ENCODE data around the gene OBSCN. TPM values are rescaled to one million over a fixed set of nuclear protein-coding genes. Genes with fewer than 3 reads are reported as not detected.
"Not testable (repeated sequence)": the region's sequence is repeated elsewhere in the genome, so short reads cannot be mapped to it uniquely, and the experiment has no call there.

OBSCN gene
- total RNA-seq, 1 donor from 2014 or later = 16.9 TPM

GRCh38 chr1:228267962-228268880 is 60.4 kb downstream of the OBSCN start:
- Mint-ChIP-seq H3K4me1 (ENCODE audit: unreplicated experiment) (peaks cover 7% of the 10 kb centered on the region), H3K4me3 (ENCODE audit: unreplicated experiment) (no peak overlapping the region), H3K9me3 (ENCODE audit: unreplicated experiment) (no peaks in the 10 kb centered on the region), H3K27me3 (ENCODE audit: unreplicated experiment) (peaks cover 19% of the 10 kb centered on the region), H3K36me3 (ENCODE audit: low read depth, unreplicated experiment) (peaks cover 5% of the 10 kb centered on the region), H3K27ac (ENCODE audit: unreplicated experiment) (no peak overlapping the region)
- TF ChIP-seq CTCF (IDR thresholded peaks at IDR 0.05; ENCODE audit: unreplicated experiment) = no peak
- DNase-seq (ENCODE audit: low spot score) = peak; percentile 2

GRCh38 chr1:228268881-228269265 is 61.0 kb downstream of the OBSCN start:
- TF ChIP-seq CTCF (IDR thresholded peaks at IDR 0.05; ENCODE audit: unreplicated experiment) = no peak
- H3K27ac Mint-ChIP-seq (ENCODE audit: unreplicated experiment) = no peak overlapping the region
- DNase-seq (ENCODE audit: low spot score) = peak; percentile 1
- H3K27me3 Mint-ChIP-seq (ENCODE audit: unreplicated experiment) = peaks cover 22% of the 10 kb centered on the region
- H3K4me3 Mint-ChIP-seq (ENCODE audit: unreplicated experiment) = no peak overlapping the region
- peaks cover 7% of the 10 kb centered on the region for H3K4me1 Mint-ChIP-seq (ENCODE audit: unreplicated experiment)
- H3K9me3 Mint-ChIP-seq (ENCODE audit: unreplicated experiment) = no peaks in the 10 kb centered on the region
- peaks cover 5% of the 10 kb centered on the region for H3K36me3 Mint-ChIP-seq (ENCODE audit: low read depth, unreplicated experiment)

GRCh38 chr1:228269431-228269830 is 61.6 kb downstream of the OBSCN start:
- H3K36me3 Mint-ChIP-seq (ENCODE audit: low read depth, unreplicated experiment); H3K4me3 Mint-ChIP-seq (ENCODE audit: unreplicated experiment); H3K4me1 Mint-ChIP-seq (ENCODE audit: unreplicated experiment); H3K27ac Mint-ChIP-seq (ENCODE audit: unreplicated experiment); DNase-seq (ENCODE audit: low spot score); H3K9me3 Mint-ChIP-seq (ENCODE audit: unreplicated experiment): not testable (repeated sequence)
- peaks cover 25% of the 10 kb centered on the region for H3K27me3 Mint-ChIP-seq (ENCODE audit: unreplicated experiment)

- H3K4me3 Mint-ChIP-seq (ENCODE audit: unreplicated experiment) = no peak overlapping the region
- peaks cover 9% of the 10 kb centered on the region for H3K4me1 Mint-ChIP-seq (ENCODE audit: unreplicated experiment)
- DNase-seq (ENCODE audit: low spot score) = no peak
- H3K27me3 Mint-ChIP-seq (ENCODE audit: unreplicated experiment) = peaks cover 24% of the 10 kb centered on the region
- H3K27ac Mint-ChIP-seq (ENCODE audit: unreplicated experiment) = peak overlapping the region; percentile 70
- no peaks in the 10 kb centered on the region for H3K9me3 Mint-ChIP-seq (ENCODE audit: unreplicated experiment)
- H3K36me3 Mint-ChIP-seq (ENCODE audit: low read depth, unreplicated experiment) = peaks cover 5% of the 10 kb centered on the region
- no peak for TF ChIP-seq CTCF (IDR thresholded peaks at IDR 0.05; ENCODE audit: unreplicated experiment)
Measured at GRCh38 chr1:228270032-228270431, 62.2 kb downstream of the OBSCN start.

- peaks cover 9% of the 10 kb centered on the region for H3K4me1 Mint-ChIP-seq (ENCODE audit: unreplicated experiment)
- H3K9me3 Mint-ChIP-seq (ENCODE audit: unreplicated experiment) = no peaks in the 10 kb centered on the region
- TF ChIP-seq CTCF (IDR thresholded peaks at IDR 0.05; ENCODE audit: unreplicated experiment) = no peak
- no peak overlapping the region for H3K4me3 Mint-ChIP-seq (ENCODE audit: unreplicated experiment)
- no peak for DNase-seq (ENCODE audit: low spot score)
- H3K27ac Mint-ChIP-seq (ENCODE audit: unreplicated experiment) = no peak overlapping the region
- peaks cover 24% of the 10 kb centered on the region for H3K27me3 Mint-ChIP-seq (ENCODE audit: unreplicated experiment)
- H3K36me3 Mint-ChIP-seq (ENCODE audit: low read depth, unreplicated experiment) = peaks cover 5% of the 10 kb centered on the region
Measured at GRCh38 chr1:228271701-228272251, 63.9 kb downstream of the OBSCN start.
